ENCODE data around the gene LAGE3. TPM values are rescaled to one million over a fixed set of nuclear protein-coding genes. Genes with fewer than 3 reads are reported as not detected.

The LAGE3 gene
- total and polyA plus RNA-seq, 2 experiments from 2014 or later: 32.2 to 49.4 TPM

DNA sequence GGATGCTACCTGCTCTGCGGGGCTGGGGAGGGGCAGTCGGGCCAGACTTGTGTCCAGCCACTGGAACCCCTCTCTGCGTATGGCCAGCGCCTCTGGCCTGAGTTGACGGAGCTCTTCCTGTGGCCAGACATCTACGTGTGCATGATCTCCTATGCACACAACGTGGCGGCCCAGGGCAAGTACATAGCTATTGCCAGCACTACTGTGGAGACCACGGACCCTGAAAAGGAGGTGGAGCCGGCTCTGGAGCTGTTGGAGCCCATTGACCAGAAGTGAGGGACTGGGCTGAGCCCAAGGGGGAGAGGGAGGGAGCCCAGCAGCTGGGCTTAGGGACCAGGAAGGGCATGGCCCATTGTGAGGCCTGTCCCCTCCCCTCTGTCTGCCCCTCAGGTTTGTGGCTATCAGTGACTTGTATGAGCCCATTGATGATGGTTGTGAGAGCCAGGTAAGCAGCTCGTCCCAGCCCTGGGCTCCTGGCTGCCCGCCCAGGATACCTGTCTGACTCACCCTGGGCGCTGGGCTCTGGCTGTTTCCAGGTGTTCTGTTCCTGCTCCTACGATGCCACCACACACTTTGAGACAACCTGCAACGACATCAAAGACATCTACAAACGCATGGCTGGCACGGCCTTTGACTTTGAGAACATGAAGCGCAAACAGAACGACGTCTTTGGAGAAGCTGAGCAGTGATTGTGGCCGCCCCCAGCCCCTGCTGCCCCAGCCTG, 36.9 kb downstream of the LAGE3 start:
- Histone ChIP-seq H3K9me3 (ENCODE audit: low read depth) (no peaks in the 10 kb centered on the region), H3K4me3 (no peak overlapping the region), H4K20me1 (ENCODE audit: insufficient read depth, poor library complexity, severe bottlenecking) (peaks cover 3% of the 10 kb centered on the region), H3K4me1 (ENCODE audit: insufficient read depth) (no peaks in the 10 kb centered on the region), H3K79me2 (peaks cover 40% of the 10 kb centered on the region), H2AFZ (no peak overlapping the region), H3K27me3 (no peaks in the 10 kb centered on the region), H3K9me2 (replicated peaks; ENCODE audit: insufficient read depth) (no peaks in the 10 kb centered on the region), H3K4me2 (no peak overlapping the region), H3K36me3 (replicated peaks; ENCODE audit: insufficient read depth, low read depth) (no peaks in the 10 kb centered on the region), H3K27ac (no peak overlapping the region)
- WGBS (ENCODE audit: low lambda C conversion rate, missing lambda C conversion rate): 84% methylated on average over 21 of the region's 21 CpGs
- TF ChIP-seq EZH2phosphoT487 (IDR thresholded peaks at IDR 0.05; ENCODE audit: low read depth, severe bottlenecking, unreplicated experiment) (no peak), EZH2 (IDR thresholded peaks at IDR 0.05; ENCODE audit: borderline replicate concordance) (no peak)
- TF ChIP-seq, protein P1, sequence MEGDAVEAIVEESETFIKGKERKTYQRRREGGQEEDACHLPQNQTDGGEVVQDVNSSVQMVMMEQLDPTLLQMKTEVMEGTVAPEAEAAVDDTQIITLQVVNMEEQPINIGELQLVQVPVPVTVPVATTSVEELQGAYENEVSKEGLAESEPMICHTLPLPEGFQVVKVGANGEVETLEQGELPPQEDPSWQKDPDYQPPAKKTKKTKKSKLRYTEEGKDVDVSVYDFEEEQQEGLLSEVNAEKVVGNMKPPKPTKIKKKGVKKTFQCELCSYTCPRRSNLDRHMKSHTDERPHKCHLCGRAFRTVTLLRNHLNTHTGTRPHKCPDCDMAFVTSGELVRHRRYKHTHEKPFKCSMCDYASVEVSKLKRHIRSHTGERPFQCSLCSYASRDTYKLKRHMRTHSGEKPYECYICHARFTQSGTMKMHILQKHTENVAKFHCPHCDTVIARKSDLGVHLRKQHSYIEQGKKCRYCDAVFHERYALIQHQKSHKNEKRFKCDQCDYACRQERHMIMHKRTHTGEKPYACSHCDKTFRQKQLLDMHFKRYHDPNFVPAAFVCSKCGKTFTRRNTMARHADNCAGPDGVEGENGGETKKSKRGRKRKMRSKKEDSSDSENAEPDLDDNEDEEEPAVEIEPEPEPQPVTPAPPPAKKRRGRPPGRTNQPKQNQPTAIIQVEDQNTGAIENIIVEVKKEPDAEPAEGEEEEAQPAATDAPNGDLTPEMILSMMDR (IDR thresholded peaks at IDR 0.05; ENCODE audit: poor library complexity): no peak
- DNase-seq (ENCODE audit: low spot score): no peak

DNA sequence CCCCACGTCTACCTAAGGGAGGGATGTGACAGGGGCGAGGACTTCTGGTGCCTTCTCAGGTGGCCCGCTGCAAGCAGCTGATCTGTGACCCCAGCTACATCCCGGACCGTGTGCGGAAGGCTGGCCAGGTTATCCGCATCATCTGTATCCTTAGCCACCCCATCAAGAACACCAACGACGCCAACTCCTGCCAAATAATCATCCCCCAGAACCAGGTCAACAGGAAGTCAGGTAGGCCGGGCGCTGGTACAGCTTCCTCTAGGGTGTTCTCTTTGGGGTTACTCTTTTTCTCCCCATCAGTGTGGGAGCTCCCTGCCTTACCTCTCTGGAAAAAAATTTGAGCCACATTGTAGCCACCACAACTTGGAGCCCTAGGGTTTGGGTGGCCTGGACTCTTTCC, 37.5 kb downstream of the LAGE3 start:
- Histone ChIP-seq H3K79me2 (peaks cover 41% of the 10 kb centered on the region), H3K4me3 (no peak overlapping the region), H3K36me3 (replicated peaks; ENCODE audit: insufficient read depth, low read depth) (no peaks in the 10 kb centered on the region), H3K9me2 (replicated peaks; ENCODE audit: insufficient read depth) (no peaks in the 10 kb centered on the region), H4K20me1 (ENCODE audit: insufficient read depth, poor library complexity, severe bottlenecking) (peaks cover 3% of the 10 kb centered on the region), H3K4me2 (no peak overlapping the region), H3K27ac (no peak overlapping the region), H3K9me3 (ENCODE audit: low read depth) (no peaks in the 10 kb centered on the region), H2AFZ (no peak overlapping the region), H3K4me1 (ENCODE audit: insufficient read depth) (no peaks in the 10 kb centered on the region), H3K27me3 (no peaks in the 10 kb centered on the region)
- no peak for TF ChIP-seq EZH2phosphoT487 (IDR thresholded peaks at IDR 0.05; ENCODE audit: low read depth, severe bottlenecking, unreplicated experiment)
- no peak for TF ChIP-seq EZH2 (IDR thresholded peaks at IDR 0.05; ENCODE audit: borderline replicate concordance)
- TF ChIP-seq, protein P1 (IDR thresholded peaks at IDR 0.05; ENCODE audit: poor library complexity): no peak
- no peak for DNase-seq (ENCODE audit: low spot score)
- WGBS (ENCODE audit: low lambda C conversion rate, missing lambda C conversion rate): 96% methylated on average over 11 of the region's 11 CpGs

DNA sequence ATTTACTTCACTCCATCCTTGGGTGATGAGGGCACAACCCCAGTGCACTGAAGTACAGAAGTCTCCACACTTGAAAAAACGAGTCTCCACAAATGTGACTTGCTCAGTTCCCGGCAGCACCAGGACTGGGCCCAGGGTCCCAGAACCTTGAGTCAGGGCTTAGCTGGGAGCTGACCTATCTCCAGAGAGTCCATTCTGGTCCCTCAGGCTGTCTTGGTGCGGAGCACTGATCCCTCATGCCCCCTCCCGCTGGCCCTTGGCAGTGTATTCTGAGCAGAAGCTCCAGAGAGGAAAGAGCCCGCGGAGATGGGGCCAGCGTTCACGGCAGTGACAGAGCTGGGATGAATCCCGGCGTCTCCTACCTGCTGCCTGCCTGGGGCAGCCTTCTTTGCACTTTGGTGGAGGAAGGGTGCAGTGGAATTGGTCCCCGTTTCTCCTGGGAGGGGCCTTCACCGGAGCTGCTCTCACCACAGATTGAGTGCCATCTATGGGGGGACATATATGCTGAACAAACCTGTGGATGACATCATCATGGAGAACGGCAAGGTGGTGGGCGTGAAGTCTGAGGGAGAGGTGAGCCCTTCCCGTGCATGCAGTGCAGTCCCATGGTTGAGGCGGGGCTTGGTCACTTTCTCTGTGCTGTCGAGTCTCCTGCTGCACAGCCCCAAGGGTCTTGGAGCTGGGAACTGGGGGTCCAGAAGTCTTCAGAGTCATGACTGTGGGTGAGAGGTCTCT, 38.3 kb downstream of the LAGE3 start:
- TF ChIP-seq EZH2phosphoT487 (IDR thresholded peaks at IDR 0.05; ENCODE audit: low read depth, severe bottlenecking, unreplicated experiment): no peak
- TF ChIP-seq, protein P1 (IDR thresholded peaks at IDR 0.05; ENCODE audit: poor library complexity): no peak
- TF ChIP-seq EZH2 (IDR thresholded peaks at IDR 0.05; ENCODE audit: borderline replicate concordance): no peak
- no peaks in the 10 kb centered on the region for H3K9me3 ChIP-seq (ENCODE audit: low read depth)
- no peak overlapping the region for H3K4me3 ChIP-seq
- 79% methylated on average over 17 of the region's 17 CpGs for WGBS (ENCODE audit: low lambda C conversion rate, missing lambda C conversion rate)
- no peak overlapping the region for H2AFZ ChIP-seq
- H3K27ac ChIP-seq: no peak overlapping the region
- no peak overlapping the region for H3K4me2 ChIP-seq
- H3K9me2 ChIP-seq (replicated peaks; ENCODE audit: insufficient read depth): no peaks in the 10 kb centered on the region
- DNase-seq (ENCODE audit: low spot score): no peak
- no peaks in the 10 kb centered on the region for H3K4me1 ChIP-seq (ENCODE audit: insufficient read depth)
- no peaks in the 10 kb centered on the region for H3K36me3 ChIP-seq (replicated peaks; ENCODE audit: insufficient read depth, low read depth)
- peaks cover 41% of the 10 kb centered on the region for H3K79me2 ChIP-seq
- no peaks in the 10 kb centered on the region for H3K27me3 ChIP-seq
- H4K20me1 ChIP-seq (ENCODE audit: insufficient read depth, poor library complexity, severe bottlenecking): no peaks in the 10 kb centered on the region

Data from hepatocyte (in vitro differentiated cells).